ENCODE measurements around the gene SCYL1.

GRCh38 chr11:65571940-65572339 lies 47.1 kb downstream of the SCYL1 start:
- peak in 2 of 3 experiments; percentile 65 to 67 for TF ChIP-seq CTCF (optimal IDR thresholded peaks at IDR 0.05 in 1 of 3, IDR thresholded peaks at IDR 0.05 in 1 of 3, conservative IDR thresholded peaks at IDR 0.05 in 1 of 3; ENCODE audit: extremely low read depth in 1 of 3, insufficient read depth in 2 of 3, low read length in 3 of 3)
- TF ChIP-seq EZH2 (IDR thresholded peaks at IDR 0.05; ENCODE audit: low read length) = no peak
